Left cardiac atrium (tissue), 4 donors: ENCODE measurements around the gene CAMK1D. TPM values are rescaled to one million over a fixed set of nuclear protein-coding genes. Genes with fewer than 3 reads are reported as not detected.
A peak's percentile ranks its signal among the peaks of the same experiment; 100 is the strongest.

Source experiments
- ATAC-seq, 2 donors: fragments of 200-7000 bp; cut with Tn5 transposase; one replicate each; pipeline ENCODE4 v1.9.1; 2020; ENCODE audit warnings: mild to moderate bottlenecking in 2 of 2, moderate library complexity in 2 of 2
- DNase-seq: peaks from one replicate; pipeline ENCODE4 v3.0.0-alpha.2; 2020
- intact Hi-C, 2 donors: fragments of 100-400 bp; cut with DNase I; formaldehyde crosslinking; loops; one replicate each; pipeline versions ENCODE4 v1.14.1 to v1.15.1; 2022 to 2023
- total RNA-seq, 2 donors: library from RNA; stranded (reverse); fragmentation: NEBNext Ultra II Directional; extraction: Animal tissue kit (Norgen Biotek cat#: 25700); gene quantifications; one replicate each; pipeline ENCODE4 v1.2.1, GENCODE V29; 2021
- donor health status: DM: no; HTN: yes; CAD: no.
- donor health status: DM: no; HTN: yes; CAD: no; lungs with severe emphysema.
- donor health status: DM: yes; HTN: yes; CAD: no.
- donor health status: Dilated cardiomyopathy.

CAMK1D gene
- total RNA-seq, 2 donors from 2014 or later: 23.8 to 38.5 TPM

GRCh38 chr10:12547301-12547771, 198.0 kb downstream of the CAMK1D start:
- intact Hi-C loops: no loop called here
- no peak for ATAC-seq

DNA sequence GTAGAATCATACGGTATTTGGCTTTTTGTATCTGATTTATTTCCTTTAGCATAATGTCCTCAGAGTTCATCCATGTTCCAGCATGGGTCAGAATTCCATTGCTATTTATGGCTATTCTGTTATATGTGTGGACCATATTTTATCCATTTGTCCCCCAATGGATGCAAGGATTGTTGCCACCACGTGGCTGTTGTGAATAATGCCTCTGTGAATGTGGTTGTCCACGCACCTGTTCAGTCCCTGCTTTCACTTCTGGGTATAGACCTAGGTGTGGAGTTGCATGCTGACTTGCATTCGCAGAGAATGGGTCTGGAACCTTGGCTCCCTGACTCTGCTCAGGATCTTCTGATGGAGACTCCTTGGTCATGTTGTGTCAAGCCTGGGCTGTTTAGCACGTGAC, 199.9 kb downstream of the CAMK1D start:
- no peak for DNase-seq
- ATAC-seq: no peak
- intact Hi-C loops: no loop called here

More at GRCh38 chr10:12547301-12547771, 198.0 kb downstream of the CAMK1D start:
- DNase-seq: no peak

DNA sequence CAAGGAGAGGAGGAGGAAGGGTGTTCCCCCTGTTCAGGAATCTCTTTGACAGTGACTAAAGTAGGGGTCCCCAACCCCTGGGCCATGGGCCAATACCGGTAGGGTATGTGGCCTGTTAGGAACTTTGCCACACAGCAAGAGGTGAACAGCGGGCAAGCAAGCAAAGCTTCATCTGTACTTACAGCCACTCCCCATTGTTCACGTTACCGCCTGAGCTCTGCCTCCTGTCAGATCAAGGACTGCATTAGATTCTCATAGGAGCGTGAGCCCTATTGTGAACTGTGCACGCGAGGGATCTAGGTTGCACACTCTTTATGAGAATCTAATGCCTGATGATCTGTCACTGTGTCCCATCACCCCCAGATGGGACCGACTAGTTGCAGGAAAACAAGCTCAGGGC, 201.6 kb downstream of the CAMK1D start:
- intact Hi-C loops: no loop called here
- no peak for ATAC-seq
- DNase-seq: no peak

DNA sequence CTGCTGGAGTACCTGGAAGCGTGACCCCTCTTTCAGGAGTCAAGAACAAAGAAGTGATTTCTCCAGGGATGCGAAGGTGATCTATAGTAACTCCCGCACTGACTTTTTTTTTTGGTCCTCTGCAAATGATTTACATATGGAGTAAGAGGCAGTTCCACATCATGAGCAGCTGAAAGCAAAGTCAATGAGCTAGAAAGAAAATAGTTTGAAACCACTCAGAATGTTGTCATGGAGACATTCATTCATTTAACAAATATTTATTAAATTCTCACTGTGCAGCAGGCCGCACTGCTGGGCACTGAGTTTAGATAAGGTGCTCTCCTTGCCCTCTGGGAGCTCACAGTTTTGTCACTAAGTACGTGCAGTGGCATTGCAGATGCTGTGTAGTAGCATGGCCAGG, 206.7 kb downstream of the CAMK1D start:
- intact Hi-C loops: no loop called here
- no peak for DNase-seq
- no peak for ATAC-seq

DNA sequence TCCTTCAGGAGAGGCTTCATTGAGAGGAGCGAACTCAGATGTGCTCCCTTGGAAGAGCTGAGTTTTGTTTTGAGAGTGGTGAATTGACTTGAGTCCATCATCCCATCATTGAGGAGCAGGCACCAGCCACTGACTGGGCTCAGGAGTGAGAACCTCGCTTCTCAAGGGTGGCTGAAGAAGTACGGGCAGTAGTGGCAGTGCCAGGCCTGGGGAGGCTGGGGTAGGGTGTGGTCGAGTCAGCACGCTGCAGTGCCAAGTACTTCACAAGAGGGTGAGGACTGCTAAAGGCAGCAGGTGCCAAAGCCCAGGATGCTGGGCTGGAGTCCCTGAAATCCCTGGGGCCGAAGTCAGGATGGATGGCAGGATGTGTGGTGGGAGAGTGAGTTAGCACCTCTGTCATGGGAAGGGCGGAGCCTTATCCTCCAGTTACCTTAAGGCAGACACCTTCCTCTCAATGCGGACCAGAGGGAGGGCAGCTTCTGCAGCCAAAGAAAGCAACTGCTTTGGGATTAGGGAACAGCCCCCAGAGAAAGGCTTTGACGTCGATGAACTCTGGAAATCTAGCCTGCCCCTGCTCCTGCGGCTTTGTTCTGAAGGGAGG, 210.3 kb downstream of the CAMK1D start:
- DNase-seq (no peak), ATAC-seq (peak in 1 of 2 donors; percentile 71)
- intact Hi-C loops: no loop called here

GRCh38 chr10:12561307-12561706, 212.0 kb downstream of the CAMK1D start:
- ATAC-seq (no peak), DNase-seq (no peak)
- intact Hi-C loops: no loop called here

- no peak for DNase-seq
Measured at GRCh38 chr10:12561720-12562119, 212.4 kb downstream of the CAMK1D start.

GRCh38 chr10:12563489-12563888, 214.1 kb downstream of the CAMK1D start:
- intact Hi-C loops: no loop called here

More at GRCh38 chr10:12561720-12562119, 212.4 kb downstream of the CAMK1D start:
- intact Hi-C loops: no loop called here
- ATAC-seq: no peak

GRCh38 chr10:12564173-12564572, 214.8 kb downstream of the CAMK1D start:
- intact Hi-C loops: no loop called here
- DNase-seq (no peak), ATAC-seq (no peak)

More at GRCh38 chr10:12563489-12563888, 214.1 kb downstream of the CAMK1D start:
- ATAC-seq (no peak), DNase-seq (no peak)

DNA sequence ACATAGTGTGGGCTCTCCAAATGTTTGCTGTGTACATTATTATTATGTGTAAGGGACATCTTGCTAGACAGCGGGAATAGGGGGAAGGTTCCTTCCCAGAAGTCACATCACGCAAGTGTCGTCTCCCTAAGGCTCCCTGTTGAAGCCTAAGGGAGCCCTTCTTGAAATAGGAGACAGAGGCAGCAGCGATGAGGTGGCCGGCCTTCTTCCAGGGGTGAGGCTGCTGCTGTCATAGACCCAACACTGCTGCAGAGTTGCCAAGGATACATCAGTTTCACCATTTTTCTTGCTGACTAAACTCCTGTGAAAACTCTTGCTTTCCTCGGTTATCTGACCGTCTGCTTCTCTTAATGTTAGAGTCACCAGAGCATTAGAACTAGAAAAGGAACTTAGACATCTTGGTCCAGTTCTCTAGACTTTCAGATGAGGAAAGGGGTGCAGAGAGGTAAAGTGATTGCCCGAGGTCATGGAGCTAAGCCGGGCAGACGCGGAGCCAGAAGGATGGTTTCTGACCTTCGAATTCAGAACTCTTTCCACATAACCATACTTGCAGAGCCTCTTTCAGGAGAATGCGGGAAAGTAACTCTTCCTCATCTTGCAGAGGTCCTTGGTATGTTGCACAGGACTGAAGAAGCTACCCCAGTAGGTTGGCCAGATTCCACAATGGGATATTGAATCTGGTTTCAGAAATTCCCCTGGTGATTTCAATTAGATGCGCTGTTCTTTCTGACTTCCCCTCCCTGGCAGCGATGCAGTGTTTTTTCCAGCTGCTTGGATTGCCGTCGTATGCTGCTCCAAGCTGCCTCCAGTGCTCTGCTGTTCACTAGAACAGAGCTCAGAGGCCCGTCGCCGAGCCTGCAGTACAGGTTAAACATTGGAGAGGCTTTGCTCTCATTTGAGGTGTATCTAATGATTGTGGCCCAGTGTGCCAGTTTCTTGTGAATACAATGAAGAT, 217.1 kb downstream of the CAMK1D start:
- ATAC-seq (peak; percentile 41 to 75), DNase-seq (peak; percentile 37)
- intact Hi-C loops: no loop called here

GRCh38 chr10:12568391-12569009, 219.2 kb downstream of the CAMK1D start:
- ATAC-seq (no peak), DNase-seq (no peak)
- intact Hi-C loops: no loop called here

DNA sequence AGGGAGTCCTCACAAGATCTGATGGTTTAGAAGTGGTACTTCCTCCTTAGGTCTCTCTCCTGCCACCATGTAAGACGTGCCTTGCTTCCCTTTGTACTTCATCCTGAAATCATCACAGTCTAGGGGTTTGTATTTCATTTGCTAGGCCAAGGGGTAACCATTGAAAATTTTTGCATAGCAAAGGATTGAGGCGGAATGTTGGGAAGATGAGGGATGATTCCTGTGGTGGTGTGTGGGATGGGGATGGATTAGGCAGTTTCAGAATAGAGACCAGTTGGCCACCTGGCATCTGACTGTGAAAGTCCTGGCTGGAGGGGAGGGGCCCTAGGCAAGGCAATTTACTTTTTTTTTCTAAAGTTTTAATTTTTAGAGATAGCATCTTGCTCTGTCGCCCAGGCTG, 222.9 kb downstream of the CAMK1D start:
- intact Hi-C loops: no loop called here
- ATAC-seq: no peak
- no peak for DNase-seq

DNA sequence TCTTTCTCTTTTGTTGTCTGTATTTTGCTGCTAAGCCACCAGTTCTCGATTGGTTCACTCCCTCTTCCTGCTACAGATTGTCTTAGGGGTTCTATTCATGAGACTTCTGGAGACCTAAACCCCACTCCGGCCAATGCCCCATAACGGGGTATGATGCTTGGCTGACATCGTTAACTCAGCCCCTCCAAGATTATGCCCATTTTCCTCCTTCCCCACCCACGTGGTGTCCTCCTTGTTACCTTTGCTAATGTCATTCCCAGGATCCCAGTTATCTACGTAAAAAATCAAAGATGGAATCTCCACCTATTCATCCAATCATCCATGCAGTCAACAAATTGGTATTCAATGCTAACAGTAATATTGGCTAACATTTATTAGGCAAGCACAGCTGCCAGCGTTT, 228.3 kb downstream of the CAMK1D start:
- ATAC-seq: no peak
- no peak for DNase-seq
- intact Hi-C loops: no loop called here

- DNase-seq: peak; percentile 31
- ATAC-seq: peak; percentile 19 to 92
- intact Hi-C loops: no loop called here
Measured at GRCh38 chr10:12579954-12580858, 230.9 kb downstream of the CAMK1D start.

DNA sequence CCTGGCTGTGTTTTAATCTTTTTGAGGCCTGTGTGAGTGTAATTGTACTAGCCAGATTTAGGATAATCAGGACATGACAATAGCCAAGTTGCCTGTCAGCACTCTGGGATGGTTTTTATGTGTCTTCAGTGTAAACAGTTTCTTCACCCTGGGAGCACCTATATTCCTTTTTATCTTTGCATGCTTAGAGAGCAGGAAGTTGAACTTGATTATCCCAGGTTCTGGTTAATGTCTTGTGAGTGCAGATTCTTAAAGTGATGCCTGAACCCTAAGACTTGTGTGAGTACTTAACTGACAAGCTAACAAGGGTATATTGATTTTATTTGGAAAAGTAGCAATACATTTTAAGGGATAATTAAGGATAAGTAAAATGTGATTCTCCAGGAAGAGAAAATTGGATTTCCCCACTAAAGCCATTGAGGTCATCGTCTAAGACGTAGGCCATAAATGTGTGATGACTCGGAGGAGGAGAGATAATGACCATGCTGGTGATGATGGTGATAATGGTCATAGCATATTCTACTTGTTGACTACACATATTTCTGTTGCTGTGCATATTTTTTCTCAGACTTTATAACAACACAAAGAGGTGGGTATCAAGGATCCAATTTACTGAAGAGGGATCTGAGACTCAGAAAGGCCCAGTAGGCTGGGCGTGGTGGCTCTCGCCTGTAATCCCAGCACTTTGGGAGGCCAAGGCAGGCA, 234.7 kb downstream of the CAMK1D start:
- intact Hi-C loops: no loop called here
- DNase-seq: no peak
- no peak for ATAC-seq

- ATAC-seq (no peak), DNase-seq (no peak)
- intact Hi-C loops: no loop called here
Measured at GRCh38 chr10:12586741-12587140, 237.4 kb downstream of the CAMK1D start.

DNA sequence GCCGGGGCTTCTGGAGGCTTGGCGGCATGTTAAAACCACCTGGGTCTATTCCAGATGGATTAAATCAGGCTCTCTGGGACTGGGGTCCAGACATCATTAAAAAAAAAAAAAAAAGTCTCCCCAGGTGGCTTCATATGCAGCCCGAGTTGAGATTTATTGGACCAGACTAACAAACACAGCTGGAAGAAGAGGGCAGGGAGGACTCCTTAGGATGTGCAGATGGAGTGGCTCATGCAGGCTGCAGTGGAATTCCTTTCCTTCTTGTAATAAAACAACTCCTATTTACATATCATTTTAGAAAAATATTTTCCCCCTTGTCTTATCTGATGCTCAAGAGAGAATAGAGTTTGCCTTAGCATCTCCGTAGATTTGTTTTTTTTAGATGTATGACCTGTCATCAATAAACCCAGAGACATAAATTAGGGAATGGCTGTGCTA, 238.1 kb downstream of the CAMK1D start:
- ATAC-seq (peak in 1 of 2 donors; percentile 47), DNase-seq (no peak)
- intact Hi-C loops: no loop called here
